ENCODE measurements around the gene ANKRD55. TPM values are rescaled to one million over a fixed set of nuclear protein-coding genes. Genes with fewer than 3 reads are reported as not detected.
A peak's percentile ranks its signal among the peaks of the same experiment; 100 is the strongest.

ANKRD55 gene
- total and polyA plus RNA-seq, 2 donors from 2014 or later, result 0.26 to 1.2 TPM

DNA sequence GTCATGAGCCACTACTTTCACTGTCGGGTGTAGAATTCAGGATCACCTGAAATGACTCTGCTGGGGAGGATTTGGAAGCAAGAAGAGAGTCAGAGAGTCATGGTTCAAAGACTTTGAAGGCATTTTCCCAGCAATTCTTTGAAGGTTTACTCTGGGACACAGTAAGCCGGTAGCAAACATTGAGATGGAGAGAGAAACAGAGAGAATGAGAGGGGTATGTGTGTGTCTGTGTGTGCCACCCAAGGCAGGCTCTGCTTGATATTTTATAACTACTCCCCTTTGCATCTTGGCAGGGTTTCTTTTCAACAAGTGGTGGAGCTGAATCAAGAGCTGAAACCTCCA lies 89.8 kb downstream of the ANKRD55 start:
- TF ChIP-seq, protein P1, sequence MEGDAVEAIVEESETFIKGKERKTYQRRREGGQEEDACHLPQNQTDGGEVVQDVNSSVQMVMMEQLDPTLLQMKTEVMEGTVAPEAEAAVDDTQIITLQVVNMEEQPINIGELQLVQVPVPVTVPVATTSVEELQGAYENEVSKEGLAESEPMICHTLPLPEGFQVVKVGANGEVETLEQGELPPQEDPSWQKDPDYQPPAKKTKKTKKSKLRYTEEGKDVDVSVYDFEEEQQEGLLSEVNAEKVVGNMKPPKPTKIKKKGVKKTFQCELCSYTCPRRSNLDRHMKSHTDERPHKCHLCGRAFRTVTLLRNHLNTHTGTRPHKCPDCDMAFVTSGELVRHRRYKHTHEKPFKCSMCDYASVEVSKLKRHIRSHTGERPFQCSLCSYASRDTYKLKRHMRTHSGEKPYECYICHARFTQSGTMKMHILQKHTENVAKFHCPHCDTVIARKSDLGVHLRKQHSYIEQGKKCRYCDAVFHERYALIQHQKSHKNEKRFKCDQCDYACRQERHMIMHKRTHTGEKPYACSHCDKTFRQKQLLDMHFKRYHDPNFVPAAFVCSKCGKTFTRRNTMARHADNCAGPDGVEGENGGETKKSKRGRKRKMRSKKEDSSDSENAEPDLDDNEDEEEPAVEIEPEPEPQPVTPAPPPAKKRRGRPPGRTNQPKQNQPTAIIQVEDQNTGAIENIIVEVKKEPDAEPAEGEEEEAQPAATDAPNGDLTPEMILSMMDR (IDR thresholded peaks at IDR 0.05; ENCODE audit: borderline replicate concordance, extremely low read depth, insufficient read depth), result no peak
- intact Hi-C loops (cut with DNase I), result no loop called here
- DNase-seq, result peak in 1 of 5 donors; percentile 64
- Histone ChIP-seq H3K9ac (ENCODE audit: low read length in 3 of 3) (no peak overlapping the region), H3K27me3 (ENCODE audit: control insufficient read depth, insufficient read depth, low read length) (no peaks in the 10 kb centered on the region), H3K27ac (ENCODE audit: low read depth in 2 of 2, low read length in 2 of 2) (peak overlapping the region; percentile 74 to 83), H3K4me1 (ENCODE audit: control insufficient read depth in 2 of 3, insufficient read depth in 2 of 3, low read depth in 1 of 3, low read length in 3 of 3) (peaks cover 0 to 12% (median 9%) of the 10 kb centered on the region in 3 donors), H3K9me3 (ENCODE audit: control insufficient read depth in 2 of 3, insufficient read depth in 1 of 3, low read length in 3 of 3) (no peaks in the 10 kb centered on the region), H3K36me3 (ENCODE audit: control insufficient read depth in 2 of 3, insufficient read depth in 3 of 3, low read length in 3 of 3) (no peaks in the 10 kb centered on the region), H3K4me3 (ENCODE audit: low read length in 3 of 3) (peak overlapping the region in 1 of 3 donors; percentile 30)
- no peak for FAIRE-seq

DNA sequence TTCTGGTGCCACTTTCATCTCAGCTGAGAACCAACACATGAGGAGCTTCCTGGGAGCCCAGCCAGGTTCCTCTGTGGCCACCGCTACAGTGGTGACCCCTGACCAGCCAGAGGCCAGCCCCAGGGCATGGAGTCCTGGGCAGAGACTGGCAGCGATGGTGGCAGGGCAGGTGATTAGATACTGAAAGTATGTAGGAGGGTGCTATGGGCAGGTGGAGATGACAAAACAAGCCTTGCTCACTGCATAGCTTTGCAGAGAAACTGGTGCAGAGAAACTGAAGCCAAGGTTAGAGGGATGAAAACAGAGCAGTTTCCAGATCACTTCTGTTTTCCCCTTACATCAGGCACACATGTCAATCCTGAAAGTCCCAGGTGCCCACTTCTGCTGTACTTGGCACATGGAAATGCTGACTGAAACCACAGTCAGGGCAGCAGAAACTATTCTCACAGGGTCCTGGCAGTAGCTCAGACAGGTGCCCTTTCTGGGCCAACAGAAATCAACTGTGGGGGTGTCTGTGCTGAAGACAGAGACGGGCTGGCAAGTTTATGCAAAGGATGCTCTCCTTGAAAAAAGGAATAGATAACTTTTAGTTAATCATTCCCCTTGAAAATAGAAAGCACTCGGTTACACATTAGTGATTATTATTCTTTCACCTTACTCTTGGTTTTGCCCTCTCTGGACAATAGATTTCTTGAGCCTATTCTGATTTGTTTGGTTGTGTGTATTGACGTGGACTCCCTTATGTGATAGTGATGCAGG lies 90.3 kb downstream of the ANKRD55 start:
- TF ChIP-seq, protein P1 (IDR thresholded peaks at IDR 0.05; ENCODE audit: borderline replicate concordance, extremely low read depth, insufficient read depth), result no peak
- Histone ChIP-seq H3K9ac (ENCODE audit: low read length in 3 of 3) (peak overlapping the region in 1 of 3 donors; percentile 3), H3K27me3 (ENCODE audit: control insufficient read depth, insufficient read depth, low read length) (no peaks in the 10 kb centered on the region), H3K27ac (ENCODE audit: low read depth in 2 of 2, low read length in 2 of 2) (peak overlapping the region; percentile 40 to 83), H3K4me3 (ENCODE audit: low read length in 3 of 3) (peak overlapping the region in 1 of 3 donors; percentile 30), H3K36me3 (ENCODE audit: control insufficient read depth in 2 of 3, insufficient read depth in 3 of 3, low read length in 3 of 3) (no peaks in the 10 kb centered on the region), H3K9me3 (ENCODE audit: control insufficient read depth in 2 of 3, insufficient read depth in 1 of 3, low read length in 3 of 3) (no peaks in the 10 kb centered on the region), H3K4me1 (ENCODE audit: control insufficient read depth in 2 of 3, insufficient read depth in 2 of 3, low read depth in 1 of 3, low read length in 3 of 3) (peaks cover 0 to 12% (median 9%) of the 10 kb centered on the region in 3 donors)
- intact Hi-C loops (cut with DNase I), result no loop called here
- no peak for FAIRE-seq
- DNase-seq, result peak in 3 of 5 donors; percentile 56 to 91 (median 58)

GRCh38 chr5:56142233-56142613 lies 90.9 kb downstream of the ANKRD55 start:
- Histone ChIP-seq H3K36me3 (ENCODE audit: control insufficient read depth in 2 of 3, insufficient read depth in 3 of 3, low read length in 3 of 3) (no peaks in the 10 kb centered on the region), H3K27ac (ENCODE audit: low read depth in 2 of 2, low read length in 2 of 2) (peak overlapping the region in 1 of 2 donors; percentile 65), H3K9me3 (ENCODE audit: control insufficient read depth in 2 of 3, insufficient read depth in 1 of 3, low read length in 3 of 3) (no peaks in the 10 kb centered on the region), H3K4me1 (ENCODE audit: control insufficient read depth in 2 of 3, insufficient read depth in 2 of 3, low read depth in 1 of 3, low read length in 3 of 3) (peaks cover 0 to 12% (median 9%) of the 10 kb centered on the region in 3 donors), H3K27me3 (ENCODE audit: control insufficient read depth, insufficient read depth, low read length) (no peaks in the 10 kb centered on the region), H3K4me3 (ENCODE audit: low read length in 3 of 3) (no peak overlapping the region), H3K9ac (ENCODE audit: low read length in 3 of 3) (peak overlapping the region in 1 of 3 donors; percentile 3)
- TF ChIP-seq, protein P1 (IDR thresholded peaks at IDR 0.05; ENCODE audit: borderline replicate concordance, extremely low read depth, insufficient read depth), result no peak
- DNase-seq (no peak), FAIRE-seq (no peak)
- intact Hi-C loops (cut with DNase I), result no loop called here

All from kidney (tissue), 14 donors.